Common myeloid progenitor, CD34-positive (primary cell): Measurements from ENCODE around the gene NPLOC4.

Experiments
- CTCF ChIA-PET: fragments of 350-600 bp; sonication (Branson Sonifier 250); formaldehyde crosslinking; loops from one replicate; lab custom pipeline; 2021; ENCODE audit warnings: antibody characterized with exemption; lab: Charles Lee
- POLR2A ChIA-PET: fragments of 350-600 bp; sonication (Branson Sonifier 250); formaldehyde crosslinking; loops from one replicate; lab custom pipeline; 2021; ENCODE audit warnings: antibody characterized with exemption; lab: Charles Lee
- DNase-seq, 3 donors: peaks; one replicate each; pipeline versions ENCODE4 v3.0.0 to v3.0.0-alpha.2; 2013
- H3K27ac ChIP-seq, 2 experiments: 1 replicate in 1 of 2; 2 replicates in 1 of 2; pipeline ENCODE4 v1.7.0; 2013; ENCODE audit warnings: inconsistent platforms in 2 of 2, low read length in 2 of 2, mild to moderate bottlenecking in 2 of 2, low read depth in 1 of 2, moderate library complexity in 1 of 2; ENCODE audit not compliant: severe bottlenecking in 2 of 2, insufficient read depth in 1 of 2, poor library complexity in 1 of 2
- H3K27me3 ChIP-seq, 5 experiments: replicated peaks in 2 of 5; 1 replicate in 3 of 5; 2 replicates in 2 of 5; pipeline versions ENCODE4 v1.6.1 to v1.7.0; 2013; ENCODE audit warnings: low read length in 4 of 5, mild to moderate bottlenecking in 2 of 5, moderate library complexity in 2 of 5, inconsistent platforms in 1 of 5; ENCODE audit not compliant: insufficient read depth in 5 of 5, control insufficient read depth in 4 of 5
- H3K36me3 ChIP-seq, 4 experiments: 1 replicate in 2 of 4; 2 replicates in 2 of 4; pipeline versions ENCODE4 v1.6.1 to v1.7.0; 2013; ENCODE audit warnings: low read length in 3 of 4, control low read depth in 1 of 4, mild to moderate bottlenecking in 1 of 4; ENCODE audit not compliant: control insufficient read depth in 4 of 4, insufficient read depth in 4 of 4
- H3K4me1 ChIP-seq, 4 experiments: 1 replicate in 3 of 4; 2 replicates in 1 of 4; pipeline versions ENCODE4 v1.6.1 to v1.7.1; 2013; ENCODE audit warnings: low read length in 3 of 4, mild to moderate bottlenecking in 3 of 4, control low read depth in 1 of 4, inconsistent platforms in 1 of 4, moderate library complexity in 1 of 4; ENCODE audit not compliant: control insufficient read depth in 4 of 4, insufficient read depth in 4 of 4; ENCODE audit errors: control extremely low read depth in 1 of 4
- H3K4me3 ChIP-seq, 7 experiments: 1 replicate in 4 of 7; 2 replicates in 3 of 7; pipeline versions ENCODE4 v1.5.1 to v1.7.0; 2013; ENCODE audit warnings: mild to moderate bottlenecking in 7 of 7, low read length in 6 of 7, moderate library complexity in 6 of 7, inconsistent platforms in 2 of 7, low read depth in 2 of 7, control low read depth in 1 of 7; ENCODE audit not compliant: insufficient read depth in 4 of 7, control insufficient read depth in 1 of 7; ENCODE audit errors: extremely low read depth in 1 of 7
- H3K9me3 ChIP-seq, 5 experiments: 1 replicate in 4 of 5; 2 replicates in 1 of 5; pipeline versions ENCODE4 v1.6.1 to v1.7.1; 2013; ENCODE audit warnings: low read length in 4 of 5, mild to moderate bottlenecking in 2 of 5, inconsistent platforms in 1 of 5, low read depth in 1 of 5, moderate library complexity in 1 of 5; ENCODE audit not compliant: control insufficient read depth in 4 of 5, insufficient read depth in 2 of 5; ENCODE audit errors: control extremely low read depth in 1 of 5
- WGBS: methylation state at CpG from one replicate; pipeline ENCODE4 v1.1.5; 2013; ENCODE audit not compliant: insufficient coverage; 5-methylcytosine and 5-hydroxymethylcytosine counted together

The NPLOC4 gene

DNA sequence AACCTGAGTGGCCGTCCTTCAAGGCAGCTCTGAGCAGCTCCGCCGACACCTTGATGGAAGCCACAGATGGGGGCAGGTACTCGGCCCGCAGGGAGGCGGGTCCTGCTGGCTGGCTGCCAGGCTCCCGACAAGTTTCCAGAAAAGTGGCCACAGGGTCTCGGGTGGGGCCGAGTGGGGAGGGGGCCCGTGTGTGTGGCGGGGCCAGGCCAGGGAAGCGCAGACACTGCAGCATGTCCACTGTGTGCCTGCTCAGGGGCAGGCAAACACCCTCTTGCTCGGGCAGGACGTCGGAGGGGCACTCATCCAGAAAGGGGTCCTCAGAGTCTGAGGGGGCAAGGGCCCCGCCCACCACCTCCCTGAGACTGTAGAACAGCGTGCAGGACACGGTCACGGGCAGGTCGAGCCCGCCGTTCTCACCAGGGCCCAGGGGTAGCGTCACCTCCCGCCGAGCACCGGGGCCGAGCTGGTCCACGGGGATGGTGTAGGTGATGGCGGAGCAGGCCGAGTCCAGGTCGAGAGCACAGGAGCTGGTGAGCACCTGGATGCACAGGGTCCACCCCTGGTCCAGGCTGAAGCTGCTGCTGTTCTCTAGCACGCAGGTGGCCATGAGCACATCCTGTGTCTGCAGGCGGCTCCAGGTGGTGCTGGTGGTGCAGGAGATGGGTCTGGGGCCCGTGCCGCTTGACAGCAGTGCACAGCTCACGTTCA is 89.9 kb downstream of the NPLOC4 start:
- 94% methylated on average over 29 of the region's 36 CpGs for WGBS
- POLR2A ChIA-PET: no interaction called here
- peaks cover 11 to 81% (median 65%) of the 10 kb centered on the region in 4 experiments for H3K36me3 ChIP-seq

DNA sequence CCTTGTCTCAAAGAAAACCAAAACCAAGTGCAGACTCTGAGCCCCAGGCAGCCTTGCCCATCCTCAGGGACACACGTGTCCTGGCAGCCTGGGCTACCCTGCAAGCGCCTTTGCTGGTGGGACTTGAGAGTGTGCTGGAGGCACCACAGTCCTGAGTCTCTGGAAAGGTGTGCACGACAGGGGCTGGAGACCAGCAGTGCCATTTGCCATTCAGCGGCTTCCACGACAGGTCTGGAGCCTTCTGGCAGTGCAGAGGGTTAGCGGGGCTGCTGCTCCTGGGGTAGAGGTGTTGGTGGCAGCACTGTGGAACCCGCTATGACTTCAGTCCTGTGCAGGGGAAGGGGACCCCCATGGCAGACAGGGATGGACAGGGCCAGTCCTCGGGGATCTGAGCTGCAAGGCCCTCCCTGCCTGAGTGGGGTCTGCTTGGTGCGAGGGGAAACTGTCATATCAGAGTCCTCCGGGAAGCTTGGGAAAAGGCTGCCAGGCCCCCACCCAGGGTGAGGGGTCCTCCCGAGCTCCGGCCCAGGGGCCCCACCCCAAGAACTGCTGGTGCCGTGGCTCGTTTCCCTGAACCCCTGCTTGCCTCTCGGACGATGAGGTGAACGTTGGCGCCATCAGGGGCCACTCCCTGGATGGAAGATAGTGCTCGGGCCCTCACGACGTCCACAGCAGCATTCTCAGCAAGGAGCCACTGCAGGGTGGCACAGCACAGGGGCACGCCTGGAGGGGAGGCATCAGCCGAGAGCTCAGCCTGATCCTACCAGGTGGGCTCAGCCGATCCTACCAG is 91.6 kb downstream of the NPLOC4 start:
- no peaks in the 10 kb centered on the region for H3K9me3 ChIP-seq
- ChIA-PET CTCF (interaction anchor here (1.4 to 2.3 kb wide), 3 partner anchors 11 to 235 kb away, joined by 3 to 7 read pairs (median 5); no protein-coding TSS in a partner anchor), POLR2A (interaction anchor here (0.6 to 0.8 kb wide), 2 partner anchors 22 to 41 kb away, joined by 3 to 4 read pairs; no protein-coding TSS in a partner anchor)
- H3K27ac ChIP-seq: no peak overlapping the region
- H3K4me3 ChIP-seq: no peak overlapping the region
- no peaks in the 10 kb centered on the region for H3K27me3 ChIP-seq
- 92% methylated on average over 23 of the region's 24 CpGs for WGBS
- H3K36me3 ChIP-seq: peaks cover 11 to 88% (median 71%) of the 10 kb centered on the region in 4 experiments
- H3K4me1 ChIP-seq: no peaks in the 10 kb centered on the region
- no peak for DNase-seq

More for the DNA sequence above, 89.9 kb downstream of the NPLOC4 start:
- Histone ChIP-seq H3K4me1 (peaks cover 0 to 11% (median 9%) of the 10 kb centered on the region in 4 experiments), H3K27ac (no peak overlapping the region), H3K4me3 (no peak overlapping the region), H3K27me3 (no peaks in the 10 kb centered on the region), H3K9me3 (no peaks in the 10 kb centered on the region)
- CTCF ChIA-PET: interaction anchor here (1.0 to 2.3 kb wide), 2 partner anchors 51 to 54 kb away, joined by 3 to 7 read pairs; no protein-coding TSS in a partner anchor
- DNase-seq: no peak

DNA sequence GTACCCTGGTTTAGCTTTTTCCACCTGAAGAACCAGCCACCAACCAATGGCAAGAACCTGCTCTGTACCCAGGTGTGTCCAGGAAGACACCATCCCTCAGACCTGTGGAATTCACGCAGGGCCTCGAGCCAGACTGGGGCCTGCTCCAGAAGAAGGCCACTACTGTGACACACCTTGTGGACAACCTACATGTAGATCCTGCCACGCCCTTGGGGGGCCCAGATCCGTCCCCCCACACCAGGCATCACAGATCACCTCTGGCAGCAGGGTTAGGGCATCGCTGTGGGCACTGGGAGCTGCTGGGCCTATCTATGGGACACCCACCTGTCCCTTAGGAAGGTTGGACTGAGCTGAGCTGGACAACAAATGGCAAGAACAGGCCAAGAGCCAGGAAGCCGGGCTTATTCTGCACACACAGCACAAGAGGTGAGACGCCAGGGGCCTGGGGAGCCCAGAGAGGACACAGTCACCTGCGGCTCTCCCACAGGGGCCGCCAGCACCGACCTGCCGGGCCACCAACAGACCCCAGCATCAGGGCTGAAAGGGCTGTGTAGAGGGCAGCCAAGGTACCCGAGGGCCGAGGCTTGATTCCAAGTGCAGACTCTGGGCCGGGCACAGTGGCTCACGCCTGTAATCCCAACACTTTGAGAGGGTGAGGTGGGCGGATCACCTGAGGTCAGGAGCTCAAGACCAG is 92.5 kb downstream of the NPLOC4 start:
- H3K36me3 ChIP-seq: peaks cover 10 to 87% (median 71%) of the 10 kb centered on the region in 4 experiments

DNA sequence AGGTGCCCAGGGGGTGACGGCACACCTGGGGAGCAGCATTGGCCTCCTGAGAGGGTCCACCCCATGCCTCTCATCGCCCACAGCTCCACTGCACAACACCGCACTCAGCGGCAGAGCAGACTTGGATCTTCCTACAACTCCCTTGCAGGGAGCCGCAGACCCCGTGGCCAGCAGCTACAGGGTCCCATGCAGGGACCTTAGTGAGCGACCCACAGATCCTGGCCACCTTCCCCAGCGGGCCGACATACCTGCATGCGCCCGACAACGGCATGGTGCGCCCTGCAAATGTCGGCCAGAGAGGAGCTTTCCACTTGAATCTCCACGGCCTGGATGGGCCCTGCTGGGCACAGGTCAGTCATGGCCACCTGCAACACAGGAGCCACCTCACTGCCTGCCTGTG is 93.2 kb downstream of the NPLOC4 start:
- Histone ChIP-seq H3K27me3 (no peaks in the 10 kb centered on the region), H3K27ac (no peak overlapping the region), H3K4me1 (no peaks in the 10 kb centered on the region), H3K36me3 (peaks cover 5 to 85% (median 70%) of the 10 kb centered on the region in 4 experiments), H3K9me3 (no peaks in the 10 kb centered on the region), H3K4me3 (no peak overlapping the region)
- POLR2A ChIA-PET: interaction anchor here (0.6 kb wide), 1 partner anchor 1309 kb away, joined by 3 read pairs; no protein-coding TSS in a partner anchor
- whole genome bisulfite sequencing: 97% methylated on average over 15 of the region's 15 CpGs
- CTCF ChIA-PET: interaction anchor here (1.0 to 1.7 kb wide), 2 partner anchors 9 to 22 kb away, joined by 3 to 9 read pairs; partner anchors contain the start of gene FAAP100
- no peak for DNase-seq

More for the DNA sequence above, 92.5 kb downstream of the NPLOC4 start:
- H3K4me3 ChIP-seq: no peak overlapping the region
- 93% methylated on average over 14 of the region's 16 CpGs for WGBS
- ChIA-PET POLR2A (no interaction called here), CTCF (interaction anchor here (1.0 to 2.3 kb wide), 4 partner anchors 8 to 57 kb away, joined by 3 to 9 read pairs (median 5); partner anchors contain the start of gene FAAP100)
- no peak for DNase-seq
- no peaks in the 10 kb centered on the region for H3K9me3 ChIP-seq
- no peaks in the 10 kb centered on the region for H3K4me1 ChIP-seq
- no peak overlapping the region for H3K27ac ChIP-seq
- no peaks in the 10 kb centered on the region for H3K27me3 ChIP-seq

DNA sequence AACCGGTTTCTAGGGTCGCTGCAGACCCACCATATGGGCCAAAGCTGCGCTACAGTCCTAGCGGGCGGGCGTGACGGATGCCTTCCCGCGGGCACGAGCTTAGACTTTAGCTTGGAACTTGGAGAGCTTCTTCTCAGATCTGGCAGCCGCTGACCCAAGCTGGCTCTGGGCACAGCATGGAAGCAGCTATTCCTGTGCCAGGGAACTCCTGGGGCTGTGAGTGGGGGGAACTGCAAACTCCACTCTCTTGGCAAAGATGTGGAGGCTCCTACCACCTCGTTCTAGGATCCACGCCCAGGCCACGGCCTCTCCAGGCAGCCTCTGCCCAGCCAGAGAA is 93.6 kb downstream of the NPLOC4 start:
- Histone ChIP-seq H3K36me3 (peaks cover 5 to 88% (median 72%) of the 10 kb centered on the region in 4 experiments), H3K27me3 (peaks cover 0 to 2% (median 0%) of the 10 kb centered on the region in 5 experiments), H3K4me1 (no peaks in the 10 kb centered on the region), H3K9me3 (no peaks in the 10 kb centered on the region), H3K27ac (no peak overlapping the region), H3K4me3 (no peak overlapping the region)
- CTCF ChIA-PET: interaction anchor here (1.0 to 1.7 kb wide), 2 partner anchors 9 to 22 kb away, joined by 3 to 9 read pairs; partner anchors contain the start of gene FAAP100
- DNase-seq: no peak
- POLR2A ChIA-PET: interaction anchor here (0.6 kb wide), 1 partner anchor 1309 kb away, joined by 3 read pairs; no protein-coding TSS in a partner anchor
- 98% methylated on average over 14 of the region's 14 CpGs for WGBS

DNA sequence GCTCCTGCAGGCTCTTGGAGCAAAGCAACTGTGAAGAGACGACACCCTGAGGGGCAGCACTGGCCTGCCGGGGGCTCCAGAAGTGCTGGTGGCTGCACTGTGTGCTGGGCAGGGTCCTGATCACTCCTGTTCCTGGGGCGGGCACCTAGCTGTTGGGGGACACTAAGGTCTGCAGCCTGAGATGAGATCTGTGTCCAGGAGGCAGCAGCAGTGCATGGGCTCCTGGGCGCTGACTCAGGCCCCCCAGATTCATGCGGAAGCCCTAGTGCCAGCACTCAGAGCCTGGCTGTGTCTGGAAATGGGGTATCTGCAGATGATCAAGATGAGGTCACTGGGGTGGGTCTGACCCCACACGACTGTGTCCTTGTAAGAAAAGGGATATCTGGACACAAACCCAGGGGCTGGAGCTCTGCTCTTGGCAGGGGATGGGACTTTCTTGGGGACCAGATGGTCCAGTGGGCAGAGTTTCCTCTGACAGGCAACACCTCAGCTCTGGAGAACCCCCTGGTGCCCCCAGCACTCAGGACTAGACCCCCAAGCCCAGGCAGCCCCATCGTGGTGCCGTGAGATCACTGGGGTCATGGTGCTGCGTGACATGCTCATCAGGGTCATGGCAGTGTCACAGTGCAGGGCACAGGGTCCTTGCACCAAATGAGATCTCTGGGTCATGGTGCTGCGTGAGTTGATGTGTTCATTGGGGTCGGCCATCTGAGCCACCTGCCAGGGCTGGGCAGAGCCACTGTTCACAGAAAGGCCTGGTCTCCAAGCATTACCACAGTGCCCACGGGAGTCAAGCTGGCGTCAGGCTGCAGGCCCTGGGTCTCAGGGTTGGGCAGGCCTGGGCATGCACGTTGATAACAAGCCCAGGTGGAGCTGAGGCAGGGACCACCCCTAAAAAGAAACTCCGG is 94.2 kb downstream of the NPLOC4 start:
- DNase-seq: no peak
- peaks cover 5 to 85% (median 68%) of the 10 kb centered on the region in 4 experiments for H3K36me3 ChIP-seq
- CTCF ChIA-PET: interaction anchor here (1.4 to 1.7 kb wide), 2 partner anchors 10 to 13 kb away, joined by 3 to 9 read pairs; partner anchors contain the start of gene FAAP100
- no peak overlapping the region for H3K27ac ChIP-seq
- no peak overlapping the region for H3K4me3 ChIP-seq
- peaks cover 0 to under 1% (median 0%) of the 10 kb centered on the region in 4 experiments for H3K4me1 ChIP-seq
- 94% methylated on average over 14 of the region's 15 CpGs for WGBS
- H3K27me3 ChIP-seq: peaks cover 0 to 8% (median 0%) of the 10 kb centered on the region in 5 experiments
- H3K9me3 ChIP-seq: no peaks in the 10 kb centered on the region
- POLR2A ChIA-PET: no interaction called here
